GM21528 (cell line): ENCODE data around the gene MBP.
A peak's percentile ranks its signal among the peaks of the same experiment; 100 is the strongest.

Source experiments
- ATAC-seq: cut with Tn5 transposase; IDR thresholded peaks from one replicate; pipeline ENCODE4 v1.9.1; 2021; ENCODE audit warnings: mild to moderate bottlenecking, moderate library complexity; ENCODE audit not compliant: unreplicated experiment, low FRiP score

The MBP gene

DNA sequence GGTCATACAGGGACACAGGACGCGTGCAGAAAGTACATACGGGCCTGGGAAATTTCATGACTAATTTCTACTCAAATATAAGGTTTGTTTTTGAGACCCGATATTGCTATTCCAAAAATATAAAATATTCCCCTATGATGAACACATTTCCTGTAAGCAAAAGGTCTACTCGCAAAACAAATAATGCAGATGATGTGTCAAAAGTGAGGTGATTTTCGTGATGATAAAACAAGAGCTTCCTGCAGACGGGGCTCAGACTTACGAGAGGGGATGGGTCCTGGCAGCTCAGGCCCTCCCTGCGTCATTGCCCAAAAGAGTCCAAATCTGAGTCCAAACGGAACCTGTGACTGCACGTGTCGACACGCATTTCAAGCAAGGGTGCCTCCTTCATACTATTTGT is 62.7 kb downstream of the MBP start:
- ATAC-seq, result no peak

DNA sequence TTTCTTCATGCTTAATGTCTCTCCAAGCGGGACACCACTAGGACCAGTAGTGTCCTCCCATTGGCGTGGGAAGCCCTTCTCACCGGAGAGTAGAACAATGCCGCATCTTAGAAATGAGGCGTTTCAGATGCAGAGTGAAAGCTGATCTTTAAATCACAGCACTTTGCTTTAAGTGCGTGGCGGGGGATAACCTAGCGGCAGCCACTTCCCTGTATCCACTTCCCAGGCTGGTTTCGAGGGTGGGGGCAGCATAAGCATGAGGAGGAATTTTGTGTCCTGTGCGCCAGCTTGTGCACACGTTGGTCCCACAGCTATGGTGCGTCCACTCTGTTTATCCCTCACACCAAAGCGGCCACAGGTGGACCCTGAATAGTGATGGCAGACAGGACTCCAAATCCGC is 63.1 kb downstream of the MBP start:
- ATAC-seq, result no peak

DNA sequence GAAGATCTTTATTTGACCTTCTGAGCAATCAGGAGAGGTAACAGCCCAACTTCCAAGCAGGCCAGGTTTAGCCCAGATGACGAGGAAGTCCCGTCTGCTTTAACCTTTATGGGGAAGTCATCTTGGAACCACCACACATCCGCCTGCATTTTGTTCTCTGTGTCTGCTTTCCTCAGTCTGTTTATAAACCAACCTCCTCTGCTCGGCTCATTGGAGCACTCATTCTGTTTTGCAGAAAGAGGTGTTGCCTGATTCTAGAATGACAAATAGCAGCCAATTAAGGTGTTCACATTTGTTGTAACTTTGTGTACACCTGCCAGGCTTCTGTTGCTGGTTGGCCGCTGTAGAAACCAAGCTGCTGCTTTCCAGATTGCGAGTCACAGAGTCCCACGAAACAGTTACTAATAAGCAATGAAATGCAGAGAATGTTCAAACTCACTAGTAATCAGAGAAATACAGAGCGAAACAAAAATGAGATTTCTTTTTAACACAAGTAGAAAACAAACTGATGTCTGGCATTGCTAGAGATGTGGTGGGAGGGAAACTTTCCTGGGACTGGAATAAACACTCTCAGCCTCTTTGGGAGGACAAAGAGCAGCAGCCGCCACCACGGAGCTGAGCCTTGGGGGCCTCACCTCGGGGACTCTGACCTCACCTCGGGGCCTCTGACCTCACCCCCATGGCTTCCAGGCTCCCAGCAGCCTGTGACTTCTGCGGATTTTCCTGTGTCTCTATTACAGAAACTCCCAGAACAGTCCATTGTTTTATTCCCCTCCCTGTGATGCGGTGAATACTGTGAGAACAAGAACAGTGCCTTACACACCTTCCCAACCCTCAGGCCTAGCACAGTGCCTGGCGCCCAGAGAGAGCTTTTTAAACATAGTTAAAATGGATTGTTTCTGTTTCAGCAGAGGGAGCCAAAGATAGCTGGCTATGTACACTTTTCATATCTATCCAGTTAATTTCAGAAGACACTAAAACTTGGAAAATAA is 64.0 kb downstream of the MBP start:
- ATAC-seq, result peak; percentile 35

DNA sequence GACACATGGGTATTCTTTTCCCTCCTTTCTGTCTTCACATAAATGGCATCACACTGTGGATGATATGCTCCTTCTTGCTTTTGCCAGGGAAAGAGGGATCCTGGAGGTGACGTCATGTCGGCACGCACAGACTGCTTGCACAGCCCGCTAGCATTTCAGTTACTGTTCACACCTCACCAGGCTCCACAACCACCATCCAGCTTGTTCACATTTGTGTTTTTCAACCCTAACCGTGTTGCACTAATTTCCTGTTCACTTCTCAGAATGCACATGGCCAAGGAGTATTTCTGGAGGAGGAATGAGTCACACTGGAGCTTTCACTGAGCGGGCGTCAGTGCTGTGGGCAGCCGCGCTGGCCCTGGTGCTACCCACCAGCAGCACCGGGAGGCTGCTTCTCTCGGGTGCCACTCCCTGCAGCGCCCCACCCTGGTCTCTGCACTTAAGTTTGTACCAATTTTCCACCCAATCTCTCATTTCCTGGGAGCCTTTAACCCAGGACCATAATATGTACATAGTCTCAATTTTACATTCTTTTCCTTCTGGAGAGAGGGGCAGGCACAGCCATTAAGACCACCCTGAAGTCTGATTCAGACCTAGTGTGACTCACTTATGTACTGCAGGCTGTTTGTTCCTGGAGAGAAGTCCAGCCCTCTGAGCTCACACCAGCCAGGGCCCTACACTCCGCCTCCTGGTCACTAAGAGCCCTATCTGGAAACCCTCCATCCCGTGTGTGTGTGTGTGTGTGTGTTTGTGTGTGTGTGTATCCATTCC is 65.1 kb downstream of the MBP start:
- ATAC-seq, result peak; percentile 41

DNA sequence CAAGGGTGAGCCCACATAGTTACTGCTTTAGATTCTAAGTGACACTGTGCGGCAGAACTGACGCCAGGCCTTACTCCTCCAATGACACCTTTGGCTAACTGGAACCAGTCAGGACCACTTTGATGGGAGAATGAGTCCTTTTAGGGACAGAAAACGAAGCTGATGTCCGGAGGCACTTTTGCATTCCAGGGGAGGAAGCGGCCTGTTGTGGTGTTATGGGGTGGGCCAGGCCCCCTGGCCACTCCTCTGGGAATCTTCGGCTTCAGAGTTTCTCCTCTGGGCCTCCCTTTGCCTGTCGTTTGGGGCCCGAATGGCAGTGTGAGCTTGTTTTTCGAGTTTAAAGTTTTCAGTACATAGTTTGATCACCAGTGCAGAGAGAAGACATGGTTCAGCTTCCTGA is 65.9 kb downstream of the MBP start:
- ATAC-seq, result no peak

DNA sequence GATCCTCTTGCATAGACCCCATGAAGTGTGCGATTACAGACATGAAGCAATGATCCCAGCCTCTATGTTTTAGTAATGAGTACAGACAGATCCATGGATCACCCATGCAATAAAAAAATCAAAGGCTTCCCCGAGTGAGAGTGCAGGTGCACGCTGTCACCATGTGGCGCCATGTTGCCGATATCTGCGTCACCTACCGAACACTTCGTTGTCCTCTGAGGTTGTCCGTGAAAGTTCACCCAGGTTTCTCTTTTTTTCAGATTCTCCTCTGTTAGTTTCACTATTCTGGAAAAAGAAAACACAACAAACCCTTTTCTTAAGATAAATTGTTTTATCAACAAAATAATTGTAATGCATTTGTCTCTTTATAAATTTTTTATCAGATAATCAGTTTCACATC is 66.5 kb downstream of the MBP start:
- no peak for ATAC-seq

DNA sequence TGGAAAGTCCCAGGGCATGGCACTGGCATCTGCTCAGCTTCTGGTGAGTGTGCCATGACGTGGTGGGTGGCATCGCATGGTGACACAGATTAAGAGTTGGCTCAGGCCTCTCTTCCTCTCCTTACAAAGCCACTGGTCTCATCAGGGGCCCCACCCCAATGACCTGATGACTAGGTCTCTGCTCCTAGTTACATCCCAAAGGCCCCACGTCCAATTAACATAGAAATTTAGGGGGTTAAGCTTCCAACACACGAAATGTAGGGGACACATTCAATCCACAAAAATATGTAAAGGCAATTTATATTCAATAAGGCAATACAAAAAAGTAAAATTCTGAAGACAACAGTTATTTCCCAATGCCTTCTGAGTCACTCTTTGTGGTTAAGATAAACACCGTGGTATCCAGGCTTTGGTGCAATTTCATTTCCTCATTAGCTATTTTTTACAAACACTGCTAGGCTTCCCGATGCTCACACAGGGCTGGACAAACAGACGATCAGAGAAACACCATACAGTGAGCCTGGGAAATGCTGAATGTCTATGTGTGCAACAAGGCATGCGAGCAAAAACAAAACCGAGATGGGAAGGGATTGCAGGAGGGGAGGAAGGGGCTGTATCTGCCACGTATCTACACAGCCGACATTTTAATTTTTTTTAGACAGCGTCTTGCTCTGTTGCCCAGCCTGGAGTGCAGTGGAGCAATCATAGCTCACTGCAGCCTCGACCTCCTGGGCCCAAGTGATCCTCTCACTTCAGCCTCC is 67.2 kb downstream of the MBP start:
- ATAC-seq, result peak; percentile 26

DNA sequence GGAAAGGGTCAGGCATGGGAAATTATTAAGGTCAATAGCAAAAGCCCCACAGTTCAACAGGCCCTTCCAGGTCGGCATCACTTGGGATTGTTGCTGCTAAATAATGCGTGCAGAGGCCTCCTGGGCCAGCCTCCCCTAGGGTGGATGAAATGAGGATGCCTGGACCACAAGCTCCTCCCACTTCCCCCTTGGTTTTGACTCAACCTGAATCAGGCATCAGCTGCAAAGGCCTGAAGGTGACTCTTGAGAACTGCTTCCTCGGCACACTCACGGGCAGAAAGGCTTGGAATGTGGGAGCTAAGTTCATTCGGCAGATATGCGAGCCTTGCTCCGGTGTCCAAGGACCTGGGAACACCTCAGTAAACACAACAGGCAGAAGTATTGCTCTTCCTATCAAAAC is 69.3 kb downstream of the MBP start:
- peak; percentile 53 for ATAC-seq

DNA sequence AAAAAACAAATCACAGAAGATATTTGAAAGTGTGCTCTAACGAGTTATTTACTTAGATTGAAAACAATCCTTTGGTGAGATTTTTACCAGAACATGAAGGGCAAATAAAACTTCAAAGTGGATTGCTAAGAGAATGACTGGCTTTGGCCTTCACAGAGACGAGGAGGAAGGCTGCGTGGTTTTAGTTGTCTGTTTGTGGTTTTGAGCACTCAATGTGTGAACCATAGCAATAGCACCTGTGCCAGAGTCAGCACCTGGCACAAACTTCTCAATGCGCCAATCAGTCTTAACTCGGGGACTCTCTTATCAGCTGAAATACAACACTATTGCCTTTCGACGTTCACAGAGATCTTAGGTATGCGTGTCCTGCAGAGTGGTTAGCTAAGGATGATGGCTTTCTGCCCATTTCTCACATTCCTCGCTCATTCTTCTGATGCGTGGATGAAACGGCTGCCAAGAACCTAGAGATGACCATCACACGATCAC is 70.0 kb downstream of the MBP start:
- ATAC-seq, result peak; percentile 61

DNA sequence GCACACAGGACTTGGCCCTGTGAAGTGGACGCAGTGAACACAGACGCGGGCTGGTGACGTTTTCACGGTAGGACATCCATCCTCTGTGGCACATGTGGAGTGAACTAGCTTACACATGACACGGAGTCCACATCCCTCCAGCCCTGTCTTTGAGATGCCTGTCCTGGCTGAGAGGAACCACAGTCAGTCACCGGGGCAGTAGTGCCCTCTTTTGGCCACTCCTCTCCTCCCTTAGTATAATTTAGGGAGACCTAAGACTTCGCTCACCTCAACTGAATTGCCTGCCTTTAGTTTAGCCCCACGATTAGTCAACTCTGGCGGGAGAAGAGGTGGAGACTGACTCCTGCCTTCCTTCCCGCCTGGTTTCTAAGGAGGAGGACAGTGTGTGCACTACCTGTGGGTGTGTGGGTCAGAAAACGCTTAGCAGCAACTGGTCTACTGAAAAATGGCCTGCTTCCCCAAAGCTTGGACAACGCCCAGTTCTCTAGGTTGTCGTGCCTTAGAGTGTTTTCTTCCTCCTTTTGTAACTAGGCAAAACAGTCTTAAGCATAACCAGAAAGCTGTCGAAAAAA is 70.6 kb downstream of the MBP start:
- peak; percentile 48 for ATAC-seq

DNA sequence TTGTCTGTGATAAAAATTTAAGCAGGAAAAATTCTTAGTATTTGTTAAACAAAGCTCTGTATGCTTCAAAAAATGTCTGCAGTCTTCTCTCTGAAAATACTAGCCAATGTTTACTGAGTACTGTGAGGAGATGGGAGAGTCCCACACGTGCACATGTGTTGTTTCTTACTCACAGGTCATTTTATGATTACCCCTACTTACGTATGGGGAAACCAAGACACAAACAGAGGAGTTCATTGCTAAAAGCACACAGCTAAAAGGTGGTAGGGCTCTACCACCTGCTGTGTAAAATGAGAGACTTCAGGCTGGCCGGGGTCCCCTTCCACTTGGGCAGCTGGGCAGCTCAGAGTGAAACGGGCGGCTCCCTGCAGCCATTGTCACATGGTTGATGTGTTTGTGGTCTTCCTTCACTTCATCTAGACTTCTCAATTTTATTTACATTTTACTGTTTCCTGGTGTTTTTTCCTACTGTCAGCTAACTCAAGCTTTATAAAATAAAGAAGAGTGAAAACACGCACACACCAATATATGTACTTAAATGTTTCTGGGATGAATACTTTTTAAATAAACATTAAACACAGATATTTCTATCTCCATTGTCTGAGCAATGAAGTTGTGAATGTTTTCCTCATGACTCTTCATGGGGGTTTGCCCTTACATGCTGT is 71.2 kb downstream of the MBP start:
- no peak for ATAC-seq

DNA sequence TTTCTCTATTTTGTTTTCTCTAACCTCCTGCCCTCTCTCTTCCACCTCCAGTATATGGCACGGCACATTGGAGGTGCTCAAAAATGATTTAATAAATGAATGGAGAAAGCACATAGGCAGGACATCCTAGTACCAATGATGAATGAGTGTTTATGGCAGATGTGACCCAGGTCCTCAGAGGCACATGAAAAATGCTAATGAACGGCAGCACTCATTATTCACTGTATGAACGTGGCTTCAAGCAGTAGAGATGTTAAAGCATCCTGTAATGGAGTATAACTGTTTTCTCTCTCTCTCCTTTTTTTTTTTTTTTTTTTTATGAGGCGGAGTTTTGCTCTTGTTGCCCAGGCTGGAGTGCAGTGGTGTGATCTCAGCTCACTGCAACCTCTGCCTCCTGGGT is 72.4 kb downstream of the MBP start:
- no peak for ATAC-seq

DNA sequence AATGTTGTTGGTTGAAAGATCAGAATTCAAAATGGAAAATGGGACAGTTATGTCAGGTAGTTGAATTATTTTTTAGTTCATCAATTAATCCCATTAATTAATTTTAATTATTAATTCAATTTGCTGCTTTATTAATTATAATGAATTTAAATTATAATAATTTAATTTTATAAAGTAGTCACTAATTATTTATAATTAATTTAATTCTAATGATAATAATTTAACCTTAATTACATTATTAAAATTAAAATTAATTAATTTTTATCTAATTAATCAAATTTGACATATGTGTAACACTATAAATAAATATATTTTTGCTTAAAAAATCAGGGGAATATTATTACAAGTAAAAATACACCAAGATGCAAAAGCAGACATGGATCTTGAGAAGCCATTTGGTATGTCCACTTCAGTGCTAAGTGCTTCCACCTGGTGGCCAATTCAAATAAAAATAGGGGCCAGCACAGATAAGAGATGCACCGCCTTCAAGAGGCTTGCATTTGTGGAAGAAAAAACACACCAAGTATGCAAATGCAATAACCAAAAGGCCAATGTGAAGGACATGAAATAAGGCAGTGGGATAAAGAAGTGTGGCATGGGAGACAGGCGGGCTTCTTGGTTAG is 73.2 kb downstream of the MBP start:
- ATAC-seq, result no peak

DNA sequence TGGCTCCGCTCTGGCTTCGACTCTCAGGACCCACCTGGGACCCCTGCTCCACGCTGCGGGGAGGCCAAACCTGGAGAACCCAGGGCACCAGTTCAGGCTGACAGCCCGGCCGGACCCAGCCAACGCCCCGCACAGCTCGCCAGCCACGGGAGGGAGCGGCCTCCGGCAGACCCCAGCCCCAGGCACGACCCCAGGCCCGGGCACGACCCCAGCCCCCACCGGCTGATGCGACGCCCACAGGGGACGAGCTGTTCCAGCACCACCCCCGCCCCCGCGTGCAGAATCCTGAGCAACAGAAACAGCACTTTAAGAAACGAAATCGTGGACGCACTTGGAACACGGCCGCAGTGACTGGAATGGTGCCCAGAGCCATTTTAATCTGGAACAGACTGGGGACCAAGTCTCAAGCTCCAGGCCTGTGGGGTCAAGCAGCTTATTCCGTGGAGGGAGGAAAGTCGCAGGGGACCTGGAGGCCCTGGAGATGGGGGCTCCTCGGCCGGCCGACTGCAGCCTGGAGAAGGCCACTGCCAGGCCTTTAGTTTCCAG is 74.2 kb downstream of the MBP start:
- ATAC-seq, result no peak

DNA sequence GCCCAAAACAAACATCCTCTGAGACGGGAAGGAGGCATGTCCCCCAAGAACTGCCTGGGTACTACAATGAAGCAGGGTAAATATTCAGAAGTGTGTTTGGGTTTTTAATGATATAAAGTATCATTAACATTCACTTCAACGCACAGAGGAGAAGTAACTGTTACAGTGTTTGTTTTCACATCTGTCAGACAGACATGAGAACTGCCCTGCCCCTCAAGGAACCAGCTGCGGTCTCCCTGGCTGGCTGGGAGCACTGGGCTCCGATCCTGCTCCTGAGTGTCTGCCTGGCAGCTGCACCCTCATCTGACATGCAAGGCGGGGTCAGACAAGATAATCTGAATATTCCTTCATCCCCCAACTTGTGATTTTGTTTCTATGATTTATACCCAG is 75.6 kb downstream of the MBP start:
- no peak for ATAC-seq

DNA sequence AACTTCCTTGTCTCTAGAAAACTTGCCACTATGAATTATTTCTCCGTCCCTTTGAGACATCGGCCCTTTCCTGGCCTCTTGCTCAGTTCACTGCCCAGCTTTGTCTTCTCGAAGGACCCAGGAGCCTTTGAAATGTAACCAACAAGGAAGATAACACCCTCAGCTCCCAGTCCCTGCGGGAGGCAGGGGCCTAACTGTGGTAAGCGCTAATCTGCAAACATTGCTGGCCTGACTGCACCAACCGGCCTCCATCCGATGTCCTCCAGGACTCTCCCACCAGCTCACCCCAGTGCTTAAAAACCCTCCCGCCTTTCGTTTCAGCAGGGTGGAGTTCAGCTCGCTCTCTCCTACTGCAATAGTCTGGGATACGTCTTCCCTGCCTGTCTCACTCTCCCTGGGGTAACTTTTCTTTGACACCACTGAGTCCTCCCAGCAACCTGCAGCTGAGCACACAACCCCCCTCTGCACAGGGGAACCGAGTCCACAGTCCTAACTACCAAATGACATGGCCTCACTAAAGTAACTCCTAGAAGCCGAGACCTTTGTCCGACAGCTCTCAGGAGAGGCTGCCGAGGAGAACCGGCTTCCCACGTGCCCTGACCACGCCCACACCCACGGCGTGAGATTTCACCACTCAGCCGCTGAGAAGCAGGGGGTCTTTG is 76.1 kb downstream of the MBP start:
- ATAC-seq, result no peak

DNA sequence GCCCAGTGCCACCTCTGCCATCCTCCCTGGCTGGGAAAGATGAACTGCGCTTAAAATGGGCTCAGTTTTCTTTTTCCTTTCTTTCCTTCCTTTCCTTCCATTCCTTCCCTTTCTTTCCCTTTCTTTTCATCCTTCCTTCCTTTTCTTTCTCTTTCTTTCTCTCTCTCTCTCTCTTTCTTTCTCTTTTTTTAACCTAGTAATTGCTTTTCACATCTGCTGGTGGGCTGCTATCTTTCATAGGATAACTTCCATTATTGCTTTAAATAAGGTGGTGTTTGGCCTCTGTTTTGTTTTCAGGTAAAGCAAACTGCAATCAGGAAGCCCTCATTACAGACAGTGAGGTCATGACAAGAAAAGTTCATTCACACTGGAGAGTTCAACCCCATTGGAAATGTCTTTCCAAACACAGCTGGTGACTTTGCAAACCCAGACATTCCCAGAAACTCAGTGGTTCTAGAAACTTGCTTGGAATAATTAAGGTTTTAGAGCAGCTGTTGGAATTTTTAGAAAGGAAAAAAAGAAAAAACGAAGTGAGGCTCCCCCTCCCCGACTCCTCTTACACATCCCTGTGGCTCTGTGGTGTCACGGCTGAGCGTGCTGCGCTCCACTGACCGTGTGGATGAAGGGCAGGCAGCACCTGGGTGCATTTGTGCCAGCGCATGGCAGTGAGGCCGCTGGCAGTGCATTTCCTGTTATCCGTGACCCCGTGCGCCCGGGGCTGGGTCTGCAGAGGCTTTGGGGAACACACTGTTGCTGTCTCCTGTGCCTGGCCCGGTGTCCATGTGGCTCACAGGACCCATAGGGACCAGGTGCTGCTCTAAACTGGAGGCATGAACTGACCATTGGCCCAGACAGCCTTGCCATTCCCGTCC is 76.9 kb downstream of the MBP start:
- no peak for ATAC-seq
